Ovary (tissue), 3 donors: ENCODE data around the gene TRIM46.

ENCODE experiments used
- EP300 ChIP-seq: sonication (generic); formaldehyde crosslinking; IDR thresholded peaks from one replicate; pipeline ENCODE4 v1.6.1; 2017; ENCODE audit warnings: antibody characterized with exemption
- POLR2A ChIP-seq: fragments of 450-650 bp; IDR thresholded peaks from one replicate; pipeline ENCODE4 v1.6.1; 2017; ENCODE audit warnings: antibody characterized with exemption, mild to moderate bottlenecking, moderate library complexity
- TF ChIP-seq, protein P1 (sequence below), 3 donors: fragments of 450-650 bp in 2 of 3; fragments of 200-600 bp in 1 of 3; IDR thresholded peaks; one replicate each; pipeline versions ENCODE4 v1.5.1 to v1.8.0; 2016 to 2022; ENCODE audit warnings: antibody characterized with exemption in 3 of 3, mild to moderate bottlenecking in 1 of 3
- donor health status: DM: no; HTN: no; CAD: no.

- TF ChIP-seq, protein P1, sequence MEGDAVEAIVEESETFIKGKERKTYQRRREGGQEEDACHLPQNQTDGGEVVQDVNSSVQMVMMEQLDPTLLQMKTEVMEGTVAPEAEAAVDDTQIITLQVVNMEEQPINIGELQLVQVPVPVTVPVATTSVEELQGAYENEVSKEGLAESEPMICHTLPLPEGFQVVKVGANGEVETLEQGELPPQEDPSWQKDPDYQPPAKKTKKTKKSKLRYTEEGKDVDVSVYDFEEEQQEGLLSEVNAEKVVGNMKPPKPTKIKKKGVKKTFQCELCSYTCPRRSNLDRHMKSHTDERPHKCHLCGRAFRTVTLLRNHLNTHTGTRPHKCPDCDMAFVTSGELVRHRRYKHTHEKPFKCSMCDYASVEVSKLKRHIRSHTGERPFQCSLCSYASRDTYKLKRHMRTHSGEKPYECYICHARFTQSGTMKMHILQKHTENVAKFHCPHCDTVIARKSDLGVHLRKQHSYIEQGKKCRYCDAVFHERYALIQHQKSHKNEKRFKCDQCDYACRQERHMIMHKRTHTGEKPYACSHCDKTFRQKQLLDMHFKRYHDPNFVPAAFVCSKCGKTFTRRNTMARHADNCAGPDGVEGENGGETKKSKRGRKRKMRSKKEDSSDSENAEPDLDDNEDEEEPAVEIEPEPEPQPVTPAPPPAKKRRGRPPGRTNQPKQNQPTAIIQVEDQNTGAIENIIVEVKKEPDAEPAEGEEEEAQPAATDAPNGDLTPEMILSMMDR (IDR thresholded peaks at IDR 0.05), result no peak
- TF ChIP-seq POLR2A (no peak), EP300 (no peak)
Observed at GRCh38 chr1:155127967-155128754, 45.5 kb upstream of the TRIM46 start.
